Endothelial cell of umbilical vein (primary cell): ENCODE results near the gene RNF112. TPM values are rescaled to one million over a fixed set of nuclear protein-coding genes. Genes with fewer than 3 reads are reported as not detected.
A peak's percentile ranks its signal among the peaks of the same experiment; 100 is the strongest.

Source experiments
- BruUV-seq: library from RNA; stranded (reverse); fragments of 400-500 nt; replicated peaks from 2 replicates; lab custom pipeline; 2021; lab: Mats Ljungman, UMichigan
- CTCF ChIA-PET: fragments of 300-600, 350-600 bp; sonication (Branson Sonifier 250); formaldehyde crosslinking; loops from one replicate; lab custom pipeline; 2021; ENCODE audit warnings: antibody characterized with exemption, inconsistent platforms; lab: Charles Lee
- POLR2A ChIA-PET: fragments of 300-600, 350-600 bp; sonication (Branson Sonifier 250); formaldehyde crosslinking; loops from one replicate; lab custom pipeline; 2021; ENCODE audit warnings: antibody characterized with exemption, inconsistent platforms; lab: Charles Lee
- DNase-seq: peaks from one replicate; pipeline ENCODE4 v3.0.0-alpha.2; 2011; ENCODE audit warnings: low read depth, low spot score
- FAIRE-seq: peaks from 2 replicates; lab custom pipeline; 2011; peaks lifted over from hg19 to GRCh38; lab: Jason Lieb, UNC
- H2AFZ ChIP-seq: 2 replicates; pipeline ENCODE4 v1.6.0; 2012; ENCODE audit warnings: low read depth, low read length, control low read depth, inconsistent platforms
- H3K27ac ChIP-seq: 2 replicates; pipeline ENCODE4 v1.5.1; 2011; ENCODE audit warnings: low read depth, mild to moderate bottlenecking, control low read depth, low read length, moderate library complexity; ENCODE audit not compliant: insufficient read depth
- H3K27me3 ChIP-seq, 2 experiments: 2 replicates each; pipeline versions ENCODE4 v1.6.0 to v1.6.1; 2011; ENCODE audit warnings: low read length in 2 of 2, mixed read lengths in 1 of 2; ENCODE audit not compliant: control insufficient read depth in 2 of 2, insufficient read depth in 2 of 2
- H3K36me3 ChIP-seq, 2 experiments: 2 replicates in 1 of 2; 3 replicates in 1 of 2; pipeline ENCODE4 v1.5.1; 2011; ENCODE audit warnings: low read length in 2 of 2, mild to moderate bottlenecking in 1 of 2, moderate library complexity in 1 of 2; ENCODE audit not compliant: control insufficient read depth in 2 of 2, insufficient read depth in 2 of 2; ENCODE audit errors: extremely low read depth in 1 of 2
- H3K4me1 ChIP-seq: 3 replicates; pipeline ENCODE4 v1.5.1; 2011; ENCODE audit warnings: mild to moderate bottlenecking, low read length; ENCODE audit not compliant: control insufficient read depth, insufficient read depth; ENCODE audit errors: extremely low read depth
- H3K4me2 ChIP-seq: 2 replicates; pipeline ENCODE4 v1.6.1; 2011; ENCODE audit warnings: low read length, control low read depth, mixed read lengths; ENCODE audit not compliant: insufficient read depth
- H3K4me3 ChIP-seq, 3 experiments: fragments of 200-600 bp in 1 of 3; sonication (generic), shearing (Covaris generic) in 1 of 3; replicated peaks in 1 of 3; 2 replicates each; pipeline ENCODE4 v1.5.1; 2011 to 2016; ENCODE audit warnings: control low read depth in 3 of 3, low read length in 3 of 3, mild to moderate bottlenecking in 2 of 3, inconsistent platforms in 1 of 3, low read depth in 1 of 3, moderate library complexity in 1 of 3; ENCODE audit not compliant: insufficient read depth in 1 of 3
- H3K79me2 ChIP-seq: 2 replicates; pipeline ENCODE4 v1.6.0; 2012; ENCODE audit warnings: low read length, inconsistent platforms; ENCODE audit not compliant: control insufficient read depth, insufficient read depth
- H3K9ac ChIP-seq: replicated peaks from 2 replicates; pipeline ENCODE3; 2011; ENCODE audit warnings: low read length, control low read depth; ENCODE audit not compliant: insufficient read depth; ENCODE audit errors: extremely low read depth
- H3K9me1 ChIP-seq: replicated peaks from 3 replicates; pipeline ENCODE4 v1.6.0; 2011; ENCODE audit warnings: mild to moderate bottlenecking, low read length; ENCODE audit not compliant: control insufficient read depth, insufficient read depth; ENCODE audit errors: extremely low read depth
- H3K9me3 ChIP-seq: replicated peaks from 2 replicates; pipeline ENCODE4 v1.5.1; 2012; ENCODE audit warnings: low read length, inconsistent platforms; ENCODE audit not compliant: control insufficient read depth, insufficient read depth
- H4K20me1 ChIP-seq: replicated peaks from 2 replicates; pipeline ENCODE3; 2011; ENCODE audit warnings: mild to moderate bottlenecking, low read length; ENCODE audit not compliant: control insufficient read depth, insufficient read depth; ENCODE audit errors: extremely low read depth
- EZH2 ChIP-seq: IDR thresholded peaks from 2 replicates; pipeline ENCODE4 v1.6.1; 2012; ENCODE audit warnings: borderline replicate concordance, low read depth, mild to moderate bottlenecking, moderate library complexity, low read length, inconsistent platforms; ENCODE audit not compliant: severe bottlenecking
- FOS ChIP-seq: IDR thresholded peaks from 2 replicates; pipeline ENCODE4 v1.6.1; 2011; ENCODE audit warnings: mild to moderate bottlenecking, low read length, moderate library complexity, borderline replicate concordance; ENCODE audit not compliant: insufficient read depth
- GATA2 ChIP-seq: IDR thresholded peaks from 2 replicates; pipeline ENCODE4 v1.7.0; 2011; ENCODE audit warnings: low read depth, mild to moderate bottlenecking, moderate library complexity, mixed read lengths, low read length; ENCODE audit not compliant: insufficient read length, insufficient read depth
- JUN ChIP-seq: IDR thresholded peaks from 2 replicates; pipeline ENCODE4 v1.6.1; 2011; ENCODE audit warnings: borderline replicate concordance, low read depth; ENCODE audit not compliant: insufficient read length, insufficient read depth
- MAX ChIP-seq: IDR thresholded peaks from 2 replicates; pipeline ENCODE4 v1.6.1; 2011; ENCODE audit not compliant: insufficient read depth, insufficient read length
- MYC ChIP-seq: IDR thresholded peaks from one replicate; pipeline ENCODE4 v1.6.1; 2011; ENCODE audit warnings: mild to moderate bottlenecking, low read depth, low read length
- POLR2A ChIP-seq: IDR thresholded peaks from 2 replicates; pipeline ENCODE4 v1.6.1; 2012; ENCODE audit warnings: low read depth, mild to moderate bottlenecking, control low read depth, low read length
- POLR2AphosphoS5 ChIP-seq: IDR thresholded peaks from 2 replicates; pipeline ENCODE4 v1.6.1; 2012; ENCODE audit warnings: low read depth, mild to moderate bottlenecking, control low read depth, low read length, moderate library complexity; ENCODE audit not compliant: insufficient read depth
- dilution Hi-C: fragments of 300-500 bp; cut with MboI; formaldehyde crosslinking; loops from one replicate; pipeline ENCODE4 v1.15.0; 2019; ENCODE audit warnings: low sequenced_read_pairs; ENCODE audit not compliant: extremely low pct_ligation_motif_present
- intact Hi-C: fragments of 100-400 bp; cut with micrococcal nuclease; formaldehyde crosslinking; loops from one replicate; pipeline ENCODE4 v1.10.0; 2022
- polyA plus RNA-seq, 4 experiments: library from polyadenylated mRNA; depleted of rRNA in 3 of 4; stranded (reverse) in 3 of 4; unstranded in 1 of 4; fragments of >200 nt; gene quantifications; 2 replicates each; pipeline versions ENCODE4 v1.2.1 to v1.2.3, GENCODE V29; 2011 to 2012; ENCODE audit warnings: missing spikeins in 1 of 4
- total RNA-seq: library from RNA; stranded (reverse); gene quantifications from 2 replicates; pipeline ENCODE4 v1.2.3, GENCODE V29; 2021
- TF ChIP-seq, protein P1 (sequence below), 2 donors: IDR thresholded peaks; 1 replicate in 1 of 2; 2 replicates in 1 of 2; pipeline ENCODE4 v1.5.1; 2011; ENCODE audit warnings: low read length in 2 of 2, mild to moderate bottlenecking in 2 of 2, moderate library complexity in 2 of 2, control low read depth in 1 of 2, inconsistent platforms in 1 of 2, low read depth in 1 of 2; ENCODE audit not compliant: insufficient read depth in 1 of 2; ENCODE audit errors: extremely low read depth in 1 of 2

RNF112 gene
- total and polyA plus RNA-seq, 2 donors (not counting 3 experiments of a cell fraction or from before 2014, with no cell fraction given): 0.06 to 0.11 TPM

DNA sequence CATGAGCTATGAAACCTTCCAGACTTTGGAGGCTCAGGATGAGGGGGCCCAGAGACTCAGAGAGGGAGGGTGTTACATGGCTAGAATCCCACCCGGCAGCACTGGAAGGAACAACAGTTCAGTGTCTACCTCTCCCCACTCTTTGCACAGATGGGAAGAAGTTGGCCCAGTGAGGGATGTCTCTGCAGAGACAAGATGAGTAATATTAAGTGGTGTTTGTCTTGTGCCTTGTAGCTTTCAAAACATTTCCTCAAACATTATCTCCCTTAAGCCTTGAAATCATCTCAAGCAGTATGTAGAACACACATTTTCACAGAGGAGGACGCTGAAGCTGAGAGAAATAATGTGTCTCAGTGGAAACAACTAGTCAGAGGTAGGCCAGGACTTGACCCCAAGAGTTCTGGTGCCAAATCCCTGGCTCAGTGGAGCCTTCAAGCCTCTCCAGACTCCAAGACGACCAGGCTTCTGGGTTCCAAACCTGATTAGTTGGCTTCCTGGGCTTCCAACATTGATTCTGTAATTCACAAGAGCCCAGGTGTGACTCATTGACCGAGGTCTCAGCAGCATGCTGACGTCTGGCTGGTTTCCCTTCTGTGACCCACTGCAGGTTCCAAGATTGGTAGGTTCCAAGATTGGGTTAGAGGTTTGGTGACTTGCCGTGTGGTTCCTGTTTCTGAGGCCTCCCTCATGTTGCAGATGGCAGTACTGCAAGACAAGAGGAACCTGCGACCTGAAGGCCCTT lies 7.4 kb downstream of the RNF112 start:
- peak; percentile 24 for DNase-seq
- Histone ChIP-seq H3K27ac (no peak overlapping the region), H3K9ac (no peak overlapping the region), H3K36me3 (no peaks in the 10 kb centered on the region), H3K4me3 (no peak overlapping the region), H4K20me1 (no peaks in the 10 kb centered on the region), H3K9me3 (no peaks in the 10 kb centered on the region), H3K27me3 (no peaks in the 10 kb centered on the region), H3K4me2 (no peak overlapping the region), H3K9me1 (no peaks in the 10 kb centered on the region), H3K79me2 (no peaks in the 10 kb centered on the region), H3K4me1 (no peaks in the 10 kb centered on the region), H2AFZ (no peak overlapping the region)
- BruUV-seq: no TSS peak
- dilution Hi-C loops (no loop called here), intact Hi-C loops (no loop called here)
- ChIA-PET POLR2A (no interaction called here), CTCF (interaction anchor here (1.2 kb wide), 1 partner anchor 56 kb away, joined by 4 read pairs; the partner anchor contains the start of gene B9D1)
- TF ChIP-seq MYC: no peak
- no peak for TF ChIP-seq MAX
- TF ChIP-seq POLR2A: no peak
- FAIRE-seq: no peak

DNA sequence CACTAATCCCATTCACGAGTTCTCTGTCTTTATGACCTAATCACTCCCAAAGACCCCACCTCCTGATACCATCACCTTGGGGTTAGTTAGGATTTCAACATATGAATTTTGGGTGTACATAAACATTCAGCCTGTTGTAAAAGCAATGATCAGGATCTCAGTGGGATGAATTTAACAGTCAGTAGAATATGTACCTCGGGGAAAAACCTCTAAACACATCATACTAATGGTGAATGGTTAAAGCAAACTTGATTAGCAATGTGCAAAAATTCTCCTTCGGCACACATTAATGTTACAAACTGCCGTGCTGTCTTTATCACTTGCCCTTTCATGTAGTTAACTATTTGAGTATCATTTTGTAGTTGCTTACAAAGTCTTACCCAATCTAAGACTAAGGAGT lies 10.2 kb downstream of the RNF112 start:
- no peak for TF ChIP-seq MYC
- TF ChIP-seq FOS: no peak
- TF ChIP-seq POLR2A: no peak
- TF ChIP-seq, protein P1, sequence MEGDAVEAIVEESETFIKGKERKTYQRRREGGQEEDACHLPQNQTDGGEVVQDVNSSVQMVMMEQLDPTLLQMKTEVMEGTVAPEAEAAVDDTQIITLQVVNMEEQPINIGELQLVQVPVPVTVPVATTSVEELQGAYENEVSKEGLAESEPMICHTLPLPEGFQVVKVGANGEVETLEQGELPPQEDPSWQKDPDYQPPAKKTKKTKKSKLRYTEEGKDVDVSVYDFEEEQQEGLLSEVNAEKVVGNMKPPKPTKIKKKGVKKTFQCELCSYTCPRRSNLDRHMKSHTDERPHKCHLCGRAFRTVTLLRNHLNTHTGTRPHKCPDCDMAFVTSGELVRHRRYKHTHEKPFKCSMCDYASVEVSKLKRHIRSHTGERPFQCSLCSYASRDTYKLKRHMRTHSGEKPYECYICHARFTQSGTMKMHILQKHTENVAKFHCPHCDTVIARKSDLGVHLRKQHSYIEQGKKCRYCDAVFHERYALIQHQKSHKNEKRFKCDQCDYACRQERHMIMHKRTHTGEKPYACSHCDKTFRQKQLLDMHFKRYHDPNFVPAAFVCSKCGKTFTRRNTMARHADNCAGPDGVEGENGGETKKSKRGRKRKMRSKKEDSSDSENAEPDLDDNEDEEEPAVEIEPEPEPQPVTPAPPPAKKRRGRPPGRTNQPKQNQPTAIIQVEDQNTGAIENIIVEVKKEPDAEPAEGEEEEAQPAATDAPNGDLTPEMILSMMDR (IDR thresholded peaks at IDR 0.05; ENCODE audit: extremely low read depth in 1 of 2, insufficient read depth in 1 of 2, low read depth in 1 of 2, low read length in 2 of 2): no peak
- no peak for TF ChIP-seq POLR2AphosphoS5
- TF ChIP-seq EZH2: no peak
- TF ChIP-seq MAX: no peak
- TF ChIP-seq GATA2: no peak
- no peak for TF ChIP-seq JUN
- no peaks in the 10 kb centered on the region for H3K27me3 ChIP-seq
- H3K27ac ChIP-seq: no peak overlapping the region
- intact Hi-C loops (no loop called here), dilution Hi-C loops (no loop called here)
- H3K79me2 ChIP-seq: no peaks in the 10 kb centered on the region
- BruUV-seq: no TSS peak
- H4K20me1 ChIP-seq: no peaks in the 10 kb centered on the region
- FAIRE-seq: no peak
- no peak overlapping the region for H3K9ac ChIP-seq
- ChIA-PET CTCF (no interaction called here), POLR2A (no interaction called here)
- no peaks in the 10 kb centered on the region for H3K36me3 ChIP-seq
- no peaks in the 10 kb centered on the region for H3K4me1 ChIP-seq
- no peaks in the 10 kb centered on the region for H3K9me1 ChIP-seq
- H3K9me3 ChIP-seq: no peaks in the 10 kb centered on the region
- H2AFZ ChIP-seq: no peak overlapping the region
- no peak for DNase-seq
- H3K4me2 ChIP-seq: no peak overlapping the region
- no peak overlapping the region for H3K4me3 ChIP-seq
